Thyroid gland (tissue), 4 donors: ENCODE results near the gene ARL15.

Experiments
- CTCF ChIP-seq, 6 experiments: fragments of 200-600 bp in 3 of 6; fragments of 450-650 bp in 3 of 6; sonication (generic) in 3 of 6; IDR thresholded peaks; one replicate each; pipeline ENCODE4 v1.5.1; 2016 to 2019; ENCODE audit warnings: antibody characterized with exemption in 6 of 6, mild to moderate bottlenecking in 2 of 6, inconsistent platforms in 1 of 6, moderate library complexity in 1 of 6
- POLR2A ChIP-seq, 2 donors: fragments of 450-650 bp; IDR thresholded peaks; one replicate each; pipeline ENCODE4 v1.6.1; 2017; ENCODE audit warnings: antibody characterized with exemption in 2 of 2, mild to moderate bottlenecking in 2 of 2, moderate library complexity in 1 of 2

DNA sequence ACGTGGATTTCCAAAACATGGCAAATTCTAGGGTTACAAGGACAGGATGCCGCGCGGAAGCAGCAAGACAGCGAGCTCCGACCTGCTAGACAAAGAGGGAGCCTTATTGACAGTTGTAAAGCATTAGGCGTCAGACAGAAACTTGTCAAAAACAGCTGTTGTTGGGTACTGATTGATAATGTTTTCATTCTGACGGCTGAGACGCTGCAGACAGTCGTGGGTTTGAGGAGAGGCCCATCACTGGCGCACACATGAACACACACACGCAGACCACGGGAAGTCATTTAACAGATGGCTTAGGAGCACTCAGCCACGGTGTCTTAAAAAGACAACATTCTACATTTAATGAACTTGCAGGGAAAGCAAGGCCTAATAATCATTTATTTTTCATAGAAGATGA, 426.0 kb downstream of the ARL15 start:
- TF ChIP-seq POLR2A (IDR thresholded peaks at IDR 0.05): no peak
- TF ChIP-seq CTCF (IDR thresholded peaks at IDR 0.05): no peak
